Heart right ventricle (tissue), 16 donors: Measurements from ENCODE around the gene GRIA1. TPM values are rescaled to one million over a fixed set of nuclear protein-coding genes. Genes with fewer than 3 reads are reported as not detected.
"Not testable (repeated sequence)": the region's sequence is repeated elsewhere in the genome, so short reads cannot be mapped to it uniquely, and the experiment has no call there.

Experiments
- ATAC-seq, 8 donors: fragments of 200-7000 bp; cut with Tn5 transposase; one replicate each; pipeline ENCODE4 v1.9.1; 2020; ENCODE audit warnings: mild to moderate bottlenecking in 8 of 8, moderate library complexity in 8 of 8, moderate number of reproducible peaks in 1 of 8
- DNase-seq, 2 donors: peaks; one replicate each; pipeline ENCODE4 v3.0.0-alpha.2; 2020
- H3K27ac ChIP-seq, 10 donors: fragments of 200-600 bp; sonication (generic) in 2 of 10; one replicate each; pipeline versions ENCODE4 v1.5.0 to v1.8.0; 2020 to 2022; ENCODE audit warnings: mild to moderate bottlenecking in 3 of 10
- H3K27me3 ChIP-seq, 7 donors: fragments of 200-600 bp; one replicate each; pipeline ENCODE4 v1.8.0; 2021 to 2022; ENCODE audit warnings: mild to moderate bottlenecking in 2 of 7
- H3K36me3 ChIP-seq, 9 donors: fragments of 200-600 bp; sonication (generic) in 1 of 9; one replicate each; pipeline versions ENCODE4 v1.5.0 to v1.8.0; 2020 to 2022; ENCODE audit warnings: mild to moderate bottlenecking in 2 of 9
- H3K4me1 ChIP-seq, 9 donors: fragments of 200-600 bp; sonication (generic) in 1 of 9; one replicate each; pipeline versions ENCODE4 v1.5.0 to v1.8.0; 2020 to 2022; ENCODE audit warnings: mild to moderate bottlenecking in 4 of 9
- H3K4me3 ChIP-seq, 10 donors: fragments of 200-600 bp; sonication (generic) in 2 of 10; one replicate each; pipeline versions ENCODE4 v1.5.0 to v1.8.0; 2020 to 2022; ENCODE audit warnings: mild to moderate bottlenecking in 7 of 10, moderate library complexity in 2 of 10
- H3K9me3 ChIP-seq, 11 donors: fragments of 200-600 bp in 10 of 11; sonication (generic) in 2 of 11; one replicate each; pipeline versions ENCODE4 v1.5.0 to v1.8.0; 2013 to 2022; ENCODE audit warnings: mild to moderate bottlenecking in 2 of 11, control low read depth in 1 of 11, moderate library complexity in 1 of 11
- CTCF ChIP-seq, 9 donors: fragments of 200-600 bp; sonication (generic) in 2 of 9; IDR thresholded peaks; one replicate each; pipeline versions ENCODE4 v1.5.0 to v1.8.0; 2021 to 2022; ENCODE audit warnings: antibody characterized with exemption in 9 of 9, mild to moderate bottlenecking in 5 of 9, moderate library complexity in 1 of 9
- WGBS, 2 donors: extraction: QIAGEN DNeasy Blood & Tissue Kit; methylation state at CpG; one replicate each; pipeline ENCODE4 v1.1.7; 2013; ENCODE audit warnings: inconsistent platforms in 1 of 2; 5-methylcytosine and 5-hydroxymethylcytosine counted together
- intact Hi-C, 10 donors: fragments of 100-400 bp; cut with DNase I; formaldehyde crosslinking; loops; one replicate each; pipeline versions ENCODE4 v1.11.1 to v1.14.2; 2022
- polyA plus RNA-seq, 2 donors: library from polyadenylated mRNA; stranded (reverse); fragments of 200-250 nt; gene quantifications; one replicate each; pipeline ENCODE4 v1.2.3, GENCODE V29; 2013
- total RNA-seq, 10 donors: library from RNA; stranded (reverse); fragmentation: NEBNext Ultra II Directional in 3 of 10; extraction: Animal tissue kit (Norgen Biotek cat#: 25700) in 3 of 10; gene quantifications; one replicate each; pipeline versions ENCODE4 v1.2.1 to v1.2.4, GENCODE V29; 2021 to 2023
- donor health status: Arrhythmogenic right ventricular cardiomyopathy.
- donor health status: ischemic (EF 13 %, LVEDD 7.1; RV severe dilation, severe dysfunction).
- donor health status: healthy with polysubstance abuse.
- donor health status: DM: no; HTN: yes; CAD: no.
- donor health status: DM: no; HTN: no; CAD: no.
- donor health status: ischemic (EF 25% LVEDD 6.9; RV normal size, moderate dysfunction).
- donor health status: ischemic (EF 25% LVEDD 5.7; RV mildly dilated, moderate dysfunction).
- donor health status: healthy.
- donor health status: DM: yes; HTN: yes; CAD: no.
- donor health status: Ischemic cardiomyopathy.
- donor health status: ischemic (EF 35%, LVEDD 5.7; RV mildly dilated, moderate dysfunction).
- donor health status: nonischemic (EF 11% LVEDD 7.7; RV severe dilation, severe dysfunction).
- donor health status: DM: yes; HTN: yes; CAD: no.
- donor health status: PGD.
- donor health status: ischemic (EF 29% LVEDD 5.4; RV normal size, mild dysfunction).
- donor health status: nonischemic (EF 23%, LVEDD 6.1; RV moderate dilation, normal function).

GRIA1 gene
- total and polyA plus RNA-seq, 12 donors, result 0.04 to 0.49 (median 0.23) TPM; not detected in 3

GRCh38 chr5:153718713-153719112 is 228.2 kb downstream of the GRIA1 start:
- TF ChIP-seq CTCF (IDR thresholded peaks at IDR 0.05), result no peak
- DNase-seq, result no peak
- no peaks in the 10 kb centered on the region for H3K27me3 ChIP-seq
- H3K4me1 ChIP-seq, result peaks cover 0 to 8% (median 0%) of the 10 kb centered on the region in 9 donors
- peak in 2 of 8 donors; percentile 30 to 65 for ATAC-seq
- H3K9me3 ChIP-seq, result no peaks in the 10 kb centered on the region
- H3K4me3 ChIP-seq, result no peak overlapping the region
- intact Hi-C loops, result loop anchor here in 2 of 10 donors (5.0 to 10.0 kb wide), 2 partner anchors 221 to 224 kb away; partner anchors contain the start of gene GRIA1 (in 1 of the 2)
- no peak overlapping the region for H3K27ac ChIP-seq
- no peaks in the 10 kb centered on the region for H3K36me3 ChIP-seq
- 61 to 67% methylated on average over 1 of the region's 1 CpG for WGBS, 2 donors

- Histone ChIP-seq H3K4me1 (peaks cover 0 to 8% (median 0%) of the 10 kb centered on the region in 9 donors), H3K4me3 (no peak overlapping the region), H3K27me3 (no peaks in the 10 kb centered on the region), H3K9me3 (no peaks in the 10 kb centered on the region), H3K36me3 (no peaks in the 10 kb centered on the region), H3K27ac (no peak overlapping the region)
- DNase-seq (no peak), ATAC-seq (peak in 1 of 8 donors; percentile 37)
- no peak for TF ChIP-seq CTCF (IDR thresholded peaks at IDR 0.05)
- WGBS, 2 donors, result 48 to 49% methylated on average over 5 of the region's 5 CpGs
- intact Hi-C loops, result loop anchor here in 2 of 10 donors (5.0 to 10.0 kb wide), 2 partner anchors 222 to 225 kb away; partner anchors contain the start of gene GRIA1 (in 1 of the 2)
These were observed 228.9 kb downstream of the GRIA1 start for GRCh38 chr5:153719324-153719723.

GRCh38 chr5:153723022-153723610 is 232.6 kb downstream of the GRIA1 start:
- ATAC-seq, H3K9me3 ChIP-seq, intact Hi-C loops: not testable (repeated sequence)

GRCh38 chr5:153742060-153742459 is 251.6 kb downstream of the GRIA1 start:
- WGBS, 2 donors, result 52 to 68% methylated on average over 5 of the region's 5 CpGs
- H3K4me3 ChIP-seq, result no peak overlapping the region
- H3K36me3 ChIP-seq, result no peaks in the 10 kb centered on the region
- intact Hi-C loops, result no loop called here
- H3K27ac ChIP-seq, result no peak overlapping the region
- H3K4me1 ChIP-seq, result peaks cover 0 to 18% (median 0%) of the 10 kb centered on the region in 9 donors
- no peaks in the 10 kb centered on the region for H3K9me3 ChIP-seq
- TF ChIP-seq CTCF (IDR thresholded peaks at IDR 0.05), result no peak
- no peaks in the 10 kb centered on the region for H3K27me3 ChIP-seq
- DNase-seq, result no peak
- ATAC-seq, result no peak

More at GRCh38 chr5:153723022-153723610, 232.6 kb downstream of the GRIA1 start:
- H3K27me3 ChIP-seq, H3K36me3 ChIP-seq, H3K4me3 ChIP-seq, H3K4me1 ChIP-seq, H3K27ac ChIP-seq, DNase-seq: not testable (repeated sequence)
- 88 to 89% methylated on average over 14 to 15 of the region's 15 CpGs for WGBS, 2 donors

- intact Hi-C loops, result no loop called here
- Histone ChIP-seq H3K36me3 (no peaks in the 10 kb centered on the region), H3K27me3 (no peaks in the 10 kb centered on the region), H3K9me3 (no peaks in the 10 kb centered on the region), H3K27ac (no peak overlapping the region), H3K4me3 (no peak overlapping the region), H3K4me1 (peaks cover 0 to 18% (median 0%) of the 10 kb centered on the region in 9 donors)
- TF ChIP-seq CTCF (IDR thresholded peaks at IDR 0.05), result no peak
- no peak for ATAC-seq
- WGBS, 2 donors, result 80 to 83% methylated on average over 2 of the region's 2 CpGs
- DNase-seq, result no peak
These were observed 254.3 kb downstream of the GRIA1 start for GRCh38 chr5:153744751-153745150.
